22Rv1 (cell line): ENCODE results near the gene MBP.

ENCODE experiments used
- CTCF ChIP-seq: fragments of 450-650 bp; IDR thresholded peaks from 2 replicates; pipeline ENCODE4 v1.5.1; 2017; ENCODE audit warnings: mild to moderate bottlenecking
- ZFX ChIP-seq: fragments of 450-650 bp; IDR thresholded peaks from 2 replicates; pipeline ENCODE4 v1.6.1; 2017; ENCODE audit warnings: antibody characterized with exemption, borderline replicate concordance

- no peak for TF ChIP-seq CTCF
- TF ChIP-seq ZFX, result no peak
Observed at GRCh38 chr18:76958692-76959341, 173.8 kb downstream of the MBP start.
